GM23338 (cell line): ENCODE results near the gene ZDHHC7. TPM values are rescaled to one million over a fixed set of nuclear protein-coding genes. Genes with fewer than 3 reads are reported as not detected.

Experiments
- ATAC-seq: fragments of 200-7000 bp; cut with Tn5 transposase; 3 replicates; pipeline ENCODE4 v1.9.1; 2020
- DNase-seq: peaks from one replicate; pipeline ENCODE4 v3.0.0-alpha.2; 2015; ENCODE audit warnings: low spot score
- H2AFZ ChIP-seq: fragments of 200-600 bp; sonication (generic); 2 replicates; pipeline ENCODE4 v1.8.0; 2016; ENCODE audit warnings: antibody characterized with exemption, mild to moderate bottlenecking, moderate library complexity
- H3F3A ChIP-seq: fragments of 200-600 bp; sonication (generic); replicated peaks from 2 replicates; pipeline ENCODE4 v1.8.0; 2017; ENCODE audit warnings: antibody characterized with exemption, mixed run types, low read depth
- H3K27ac ChIP-seq: fragments of 200-600 bp; sonication (generic); 2 replicates; pipeline ENCODE4 v1.6.1; 2016; ENCODE audit warnings: low read depth
- H3K27me3 ChIP-seq: fragments of 200-600 bp; sonication (generic); 2 replicates; pipeline ENCODE4 v1.8.0; 2016; ENCODE audit warnings: mild to moderate bottlenecking, mixed run types, moderate library complexity; ENCODE audit not compliant: insufficient read depth
- H3K36me3 ChIP-seq: fragments of 200-600 bp; sonication (generic); 2 replicates; pipeline ENCODE4 v1.8.0; 2016; ENCODE audit warnings: mild to moderate bottlenecking; ENCODE audit not compliant: insufficient read depth
- H3K4me1 ChIP-seq: fragments of 200-600 bp; sonication (generic); 2 replicates; pipeline ENCODE4 v1.8.0; 2016; ENCODE audit warnings: mild to moderate bottlenecking, moderate library complexity; ENCODE audit not compliant: insufficient read depth
- H3K4me2 ChIP-seq: fragments of 200-600 bp; sonication (generic); 2 replicates; pipeline ENCODE4 v1.7.1; 2017; ENCODE audit warnings: mixed run types
- H3K4me3 ChIP-seq: fragments of 200-600 bp; sonication (generic); 2 replicates; pipeline ENCODE4 v1.6.1; 2016; ENCODE audit warnings: mixed run types
- H3K79me2 ChIP-seq: fragments of 200-600 bp; sonication (generic); replicated peaks from 2 replicates; pipeline ENCODE4 v1.8.0; 2017; ENCODE audit warnings: mild to moderate bottlenecking; ENCODE audit not compliant: insufficient read depth
- H3K9me2 ChIP-seq: fragments of 200-600 bp; sonication (generic); 2 replicates; pipeline ENCODE4 v1.8.0; 2017; ENCODE audit not compliant: insufficient read depth
- H4K20me1 ChIP-seq: fragments of 200-600 bp; sonication (generic); replicated peaks from 2 replicates; pipeline ENCODE4 v1.8.0; 2017; ENCODE audit warnings: mild to moderate bottlenecking; ENCODE audit not compliant: insufficient read depth
- H3K27ac Mint-ChIP-seq: 2 replicates; pipeline ENCODE4 v1.8.0; 2020; ENCODE audit warnings: inconsistent platforms, mild to moderate bottlenecking, moderate library complexity, mixed read lengths
- H3K27me3 Mint-ChIP-seq: 3 replicates; pipeline ENCODE4 v1.8.0; 2022; ENCODE audit warnings: low read depth, mild to moderate bottlenecking, moderate library complexity, mixed read lengths, inconsistent platforms; ENCODE audit not compliant: insufficient read depth, poor library complexity
- H3K36me3 Mint-ChIP-seq: 3 replicates; pipeline ENCODE4 v1.8.0; 2021; ENCODE audit warnings: low read depth, mild to moderate bottlenecking, inconsistent platforms, moderate library complexity, mixed read lengths
- H3K4me1 Mint-ChIP-seq: 3 replicates; pipeline ENCODE4 v1.8.0; 2020; ENCODE audit warnings: mild to moderate bottlenecking, inconsistent platforms, mixed read lengths
- H3K4me3 Mint-ChIP-seq: 3 replicates; pipeline ENCODE4 v1.8.0; 2021; ENCODE audit warnings: moderate library complexity, mild to moderate bottlenecking, inconsistent platforms, mixed read lengths
- H3K9me3 Mint-ChIP-seq: 3 replicates; pipeline ENCODE4 v1.8.0; 2020; ENCODE audit warnings: moderate library complexity, mild to moderate bottlenecking, inconsistent platforms, mixed read lengths
- EZH2 ChIP-seq: fragments of 200-600 bp; sonication (generic); IDR thresholded peaks from one replicate; pipeline ENCODE4 v1.8.0; 2017; ENCODE audit warnings: antibody characterized with exemption, mild to moderate bottlenecking, low read depth; ENCODE audit not compliant: unreplicated experiment
- EZH2phosphoT487 ChIP-seq: fragments of 200-600 bp; sonication (generic); IDR thresholded peaks from one replicate; pipeline ENCODE4 v1.8.1; 2018; ENCODE audit warnings: antibody characterized with exemption; ENCODE audit not compliant: unreplicated experiment
- JUNB ChIP-seq: IDR thresholded peaks from one replicate; pipeline ENCODE4 v1.6.1; 2016; ENCODE audit warnings: antibody characterized with exemption; ENCODE audit not compliant: unreplicated experiment
- REST ChIP-seq: IDR thresholded peaks from one replicate; pipeline ENCODE4 v1.6.1; 2018; ENCODE audit warnings: antibody characterized with exemption; ENCODE audit not compliant: unreplicated experiment
- STAT1 ChIP-seq: IDR thresholded peaks from one replicate; pipeline ENCODE4 v1.6.1; 2016; ENCODE audit warnings: antibody characterized with exemption; ENCODE audit not compliant: unreplicated experiment
- ZNF462 ChIP-seq: fragments of 250-450 bp; sonication (Bioruptor Pico); IDR thresholded peaks from 2 replicates; pipeline ENCODE4 v1.5.0; 2020; ENCODE audit warnings: mild to moderate bottlenecking, moderate library complexity
- polyA plus RNA-seq: library from polyadenylated mRNA; unstranded; fragments of >200 nt; fragmentation: Nextera tagmentation; extraction: Ambion mirVana; gene quantifications from 2 replicates; pipeline ENCODE4 v1.2.1, GENCODE V29; 2016
- total RNA-seq: library from RNA; depleted of rRNA; stranded (reverse); fragments of >200 nt; shearing (Covaris generic); gene quantifications from 2 replicates; pipeline ENCODE4 v1.2.3, GENCODE V29; 2014

Gene ZDHHC7
- total and polyA plus RNA-seq, 2 experiments from 2014 or later = 13.1 to 46.1 TPM

- Histone ChIP-seq H4K20me1 (no peaks in the 10 kb centered on the region), H3K4me3 (no peak overlapping the region), H3K9me2 (no peaks in the 10 kb centered on the region), H2AFZ (no peak overlapping the region), H3K36me3 (no peaks in the 10 kb centered on the region), H3K27ac (no peak overlapping the region), H3K27me3 (no peaks in the 10 kb centered on the region), H3K4me2 (no peak overlapping the region), H3K79me2 (no peaks in the 10 kb centered on the region), H3F3A (no peaks in the 10 kb centered on the region), H3K4me1 (no peaks in the 10 kb centered on the region)
- no peaks in the 10 kb centered on the region for H3K9me3 Mint-ChIP-seq
- no peak overlapping the region for H3K27ac Mint-ChIP-seq
- H3K36me3 Mint-ChIP-seq = no peaks in the 10 kb centered on the region
- H3K4me1 Mint-ChIP-seq = peaks cover 6% of the 10 kb centered on the region
- peak; percentile 16 for TF ChIP-seq REST
- no peak for TF ChIP-seq EZH2
- DNase-seq (no peak), ATAC-seq (no peak)
- peaks cover 9% of the 10 kb centered on the region for H3K27me3 Mint-ChIP-seq
- H3K4me3 Mint-ChIP-seq = no peak overlapping the region
Observed at GRCh38 chr16:85036236-85037049, 25.1 kb upstream of the ZDHHC7 start.

GRCh38 chr16:85034591-85035433, 23.5 kb upstream of the ZDHHC7 start:
- Histone ChIP-seq H3K36me3 (no peaks in the 10 kb centered on the region), H3K27ac (no peak overlapping the region), H3K27me3 (no peaks in the 10 kb centered on the region), H3K4me1 (no peaks in the 10 kb centered on the region), H4K20me1 (no peaks in the 10 kb centered on the region), H3K79me2 (no peaks in the 10 kb centered on the region), H3K9me2 (no peaks in the 10 kb centered on the region), H3K4me3 (no peak overlapping the region), H3F3A (no peaks in the 10 kb centered on the region), H2AFZ (no peak overlapping the region), H3K4me2 (no peak overlapping the region)
- DNase-seq (no peak), ATAC-seq (no peak)
- Mint-ChIP-seq H3K4me1 (peaks cover 9% of the 10 kb centered on the region), H3K27me3 (peaks cover 7% of the 10 kb centered on the region), H3K4me3 (no peak overlapping the region), H3K9me3 (no peaks in the 10 kb centered on the region), H3K36me3 (no peaks in the 10 kb centered on the region), H3K27ac (no peak overlapping the region)
- TF ChIP-seq JUNB (no peak), ZNF462 (CRISPR knock-in tag) (no peak), STAT1 (no peak), EZH2phosphoT487 (no peak)
